Skeletal muscle cell (primary cell): ENCODE measurements around the gene TBC1D12.
A peak's percentile ranks its signal among the peaks of the same experiment; 100 is the strongest.
"Not testable (repeated sequence)": the region's sequence is repeated elsewhere in the genome, so short reads cannot be mapped to it uniquely, and the experiment has no call there.

Experiments used
- DNase-seq: peaks from one replicate; pipeline ENCODE4 v3.0.0-alpha.2; 2010; ENCODE audit warnings: low read depth
- H3K4me3 ChIP-seq: 2 replicates; pipeline ENCODE4 v1.5.1; 2011; ENCODE audit warnings: low read depth, mild to moderate bottlenecking, control low read depth, low read length, moderate library complexity

The TBC1D12 gene

DNA sequence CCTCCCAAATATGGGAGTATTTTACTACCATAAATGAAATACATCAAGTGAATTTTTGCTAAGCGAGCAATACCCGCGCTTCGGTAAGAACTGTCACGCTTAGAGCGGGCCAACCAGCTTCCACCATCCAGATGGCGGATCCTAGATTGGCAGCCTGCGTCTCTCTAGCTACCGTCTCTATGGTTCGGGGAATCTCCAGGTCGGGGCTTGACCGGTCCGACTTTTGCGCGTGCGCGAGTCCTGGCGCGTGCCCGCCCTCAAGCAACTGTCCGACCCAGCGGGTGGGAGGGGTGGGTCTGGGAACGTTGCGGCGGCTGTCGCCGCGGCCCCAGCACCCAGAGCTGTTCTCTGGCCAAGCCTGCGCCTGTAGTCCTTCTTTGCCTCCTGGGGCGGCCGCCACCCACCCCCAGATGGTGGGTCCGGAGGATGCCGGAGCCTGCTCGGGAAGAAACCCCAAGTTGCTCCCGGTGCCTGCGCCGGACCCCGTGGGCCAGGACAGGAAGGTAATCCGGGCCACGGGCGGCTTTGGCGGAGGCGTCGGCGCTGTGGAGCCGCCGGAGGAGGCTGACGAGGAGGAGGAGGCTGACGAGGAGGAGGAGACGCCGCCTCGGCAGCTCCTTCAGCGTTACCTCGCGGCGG, at the start of gene TBC1D12:
TBC1D12 (plus strand) TSS at position 338 of the 639 bp plus-strand sequence; CDS start at position 411, 73 bp downstream.
- H3K4me3 ChIP-seq: peak within 1 kb of the TSS; percentile 89
- DNase-seq: peak; percentile 91

DNA sequence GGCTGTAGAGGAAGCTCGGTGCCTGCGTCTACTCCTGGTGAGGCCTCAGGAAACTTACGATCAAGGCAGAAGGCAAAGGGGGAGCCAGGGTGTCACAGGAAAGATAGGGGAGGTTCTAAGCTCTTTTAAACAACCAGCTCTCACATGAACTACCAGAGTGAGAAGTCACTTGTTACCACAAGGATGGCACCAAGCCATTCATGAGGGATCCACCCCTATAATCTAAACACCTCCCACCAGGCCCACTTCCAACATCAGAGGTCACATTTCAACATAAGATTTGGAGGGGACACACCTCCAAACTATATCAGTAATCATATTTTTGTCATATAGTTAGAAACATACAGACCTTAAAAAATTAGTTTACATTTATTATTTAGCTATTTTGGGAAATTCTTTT, 49.0 kb upstream of the TBC1D12 start:
- H3K4me3 ChIP-seq: no peak overlapping the region
- DNase-seq: no peak

DNA sequence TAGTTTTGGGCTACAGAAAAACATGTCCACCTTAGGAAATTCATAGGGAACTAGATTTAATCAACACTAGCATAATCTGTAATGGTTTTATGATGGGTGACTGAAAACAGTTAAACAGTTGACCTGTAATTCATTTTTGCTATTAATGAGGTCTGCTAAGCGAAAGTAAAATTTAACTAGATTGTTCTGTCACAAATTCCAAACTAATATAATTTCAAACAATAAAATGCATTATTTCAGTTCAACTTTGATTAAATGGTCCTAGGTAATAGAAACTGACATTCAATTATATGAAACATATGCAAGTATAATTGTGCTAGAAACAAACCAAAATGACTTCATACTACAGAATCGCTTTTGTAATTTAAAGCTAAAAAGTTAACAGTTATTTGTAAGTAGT, 46.5 kb upstream of the TBC1D12 start:
- no peak for DNase-seq
- no peak overlapping the region for H3K4me3 ChIP-seq

DNA sequence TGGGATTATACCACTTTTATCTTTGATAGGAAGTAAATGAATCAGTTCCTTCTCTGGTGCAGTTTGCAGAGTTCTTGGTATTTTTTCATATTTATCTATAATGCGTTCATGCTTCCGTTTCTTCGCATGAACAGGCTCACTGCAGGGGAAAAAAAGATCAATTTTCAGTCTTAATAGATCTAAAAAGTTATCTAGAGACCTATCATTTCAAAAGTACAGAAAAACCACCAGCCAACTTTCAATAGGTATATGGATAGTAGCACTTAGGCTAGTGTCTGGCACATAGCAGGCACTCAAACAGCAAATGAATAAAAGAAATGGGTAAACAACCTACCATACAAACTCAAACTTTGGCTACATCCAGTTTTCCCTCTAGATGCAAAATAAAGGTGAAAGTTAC, 45.1 kb upstream of the TBC1D12 start:
- no peak for DNase-seq
- H3K4me3 ChIP-seq: no peak overlapping the region

DNA sequence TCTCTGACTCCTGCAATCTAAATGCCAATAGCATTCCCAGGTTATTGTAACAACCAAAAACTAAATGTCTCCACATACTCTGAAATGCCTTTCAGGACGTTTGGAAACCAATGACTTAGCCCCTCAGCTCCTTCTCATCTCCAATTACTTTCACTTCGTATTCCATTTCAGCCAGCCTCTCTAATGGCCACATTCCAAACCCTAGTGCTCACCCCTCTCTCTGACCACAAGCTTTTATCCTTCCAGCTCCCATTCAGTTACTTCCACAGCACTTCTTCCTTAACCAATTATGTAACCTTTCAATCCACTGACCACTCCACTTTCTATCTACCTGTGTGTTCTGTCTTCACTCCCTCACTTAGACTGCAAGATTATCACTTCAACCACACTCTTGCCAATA, 43.9 kb upstream of the TBC1D12 start:
- DNase-seq: peak; percentile 79
- H3K4me3 ChIP-seq: peak overlapping the region; percentile 12

DNA sequence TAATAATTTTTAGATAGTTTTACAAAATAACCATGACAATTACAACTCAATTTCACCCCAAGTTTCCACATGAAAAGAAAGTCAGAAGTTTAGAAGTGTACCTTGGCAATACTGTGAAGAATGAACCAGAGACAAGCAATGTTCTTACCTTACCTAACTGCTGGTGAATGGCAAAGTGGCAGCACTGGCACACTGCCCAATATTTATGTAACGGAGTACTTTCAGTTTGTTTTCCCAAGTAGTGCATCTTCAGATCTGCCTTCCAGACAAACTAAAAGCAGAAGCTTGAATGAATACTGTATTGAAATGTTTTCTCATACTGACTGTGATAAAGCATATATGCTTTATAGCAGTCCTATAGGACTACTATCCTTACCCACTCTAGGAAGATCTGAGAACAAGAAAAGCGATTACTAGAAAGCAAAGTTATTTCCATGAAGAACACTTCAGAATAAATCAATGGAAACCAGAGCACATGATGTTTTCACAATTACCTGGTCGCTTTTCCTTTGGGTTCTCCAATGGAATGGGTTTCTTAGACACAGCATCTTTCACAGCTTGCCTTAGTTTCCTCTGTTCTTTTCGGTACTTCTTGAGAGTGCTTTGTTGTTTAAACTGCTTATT, 41.1 kb upstream of the TBC1D12 start:
- peak overlapping the region; percentile 67 for H3K4me3 ChIP-seq
- DNase-seq: no peak

DNA sequence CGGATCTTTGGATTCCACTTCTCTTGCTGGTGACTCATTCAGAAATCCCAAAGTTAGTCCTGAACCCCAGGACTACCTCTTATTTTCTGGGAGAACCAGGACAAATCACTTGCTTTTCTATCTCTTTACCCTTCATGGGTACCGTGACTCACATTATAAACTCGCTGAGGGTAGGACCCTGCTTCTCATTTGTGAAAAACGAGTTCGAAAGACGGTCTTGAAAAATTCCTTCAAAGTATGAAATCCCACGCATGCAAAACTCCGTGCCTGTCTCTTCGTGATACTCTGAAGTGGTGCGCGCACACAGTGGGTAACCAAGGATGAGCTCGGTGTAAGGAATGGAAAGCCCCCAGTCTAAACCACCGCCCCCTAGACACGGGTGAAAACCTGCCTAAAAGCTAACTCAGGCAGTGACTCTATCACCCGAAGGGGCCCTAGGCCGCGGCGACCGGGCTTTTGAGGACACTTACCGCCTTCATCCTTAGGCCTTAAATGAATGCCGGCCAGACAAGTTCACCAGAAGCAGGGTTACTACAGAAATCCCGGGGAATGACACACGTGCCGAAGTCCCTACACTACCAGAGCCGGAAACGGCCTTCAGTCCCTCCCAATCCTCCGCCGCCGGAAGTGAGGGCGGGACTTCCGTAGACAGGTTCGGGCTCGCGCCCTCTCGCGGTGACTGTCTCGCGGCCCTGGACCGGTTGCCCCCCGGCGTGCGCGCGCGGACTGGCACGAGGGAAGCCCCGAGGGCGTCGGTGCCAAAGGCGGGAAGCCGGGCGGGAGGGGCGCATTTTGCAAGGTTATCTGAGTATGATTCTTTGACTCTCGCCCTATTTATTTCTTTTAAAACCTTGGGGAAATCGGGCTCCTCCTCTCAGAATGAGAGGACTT, 39.7 kb upstream of the TBC1D12 start, which contains the start of gene NOC3L:
NOC3L (minus strand) TSS at position 580 of the 891 bp plus-strand sequence; CDS start at position 479, 101 bp downstream.
- DNase-seq: peak; percentile 74
- H3K4me3 ChIP-seq: peak within 1 kb of the TSS; percentile 67

DNA sequence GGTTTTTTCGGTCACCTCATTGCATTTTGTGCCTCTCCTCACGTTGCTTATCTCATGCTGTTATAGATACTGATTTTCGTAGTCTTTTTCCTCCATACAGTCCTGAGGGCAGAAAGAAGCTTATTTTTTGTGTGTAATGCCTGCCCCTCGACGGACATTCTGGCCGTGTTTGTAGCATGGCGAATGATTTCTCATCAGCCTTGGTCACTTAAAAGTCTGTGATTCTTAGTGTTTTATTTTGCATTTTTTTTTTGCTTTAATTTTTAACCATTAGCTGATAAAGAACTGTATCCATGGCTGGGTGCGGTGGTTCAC, 39.1 kb upstream of the TBC1D12 start:
- DNase-seq: no peak
- peak overlapping the region; percentile 67 for H3K4me3 ChIP-seq

DNA sequence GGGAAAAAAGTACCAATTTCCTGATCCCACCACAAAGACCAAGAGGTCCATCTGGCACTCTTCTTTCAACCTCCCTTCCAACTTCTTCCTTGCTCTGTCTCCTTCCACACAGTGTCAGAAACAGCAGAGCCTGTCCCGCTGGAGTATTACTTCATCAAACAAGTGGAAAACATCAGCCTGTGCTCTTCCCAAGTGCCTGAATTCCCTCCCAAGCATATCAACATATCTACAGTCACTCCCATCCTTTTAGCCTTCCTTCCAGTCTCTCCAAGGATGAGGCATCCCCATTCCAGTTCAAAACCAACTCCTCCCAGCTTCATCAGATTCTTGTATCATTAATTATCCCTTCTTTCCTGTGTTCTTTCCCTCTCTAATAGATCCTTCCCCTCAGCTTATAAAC, 37.9 kb upstream of the TBC1D12 start:
- DNase-seq: no peak
- H3K4me3 ChIP-seq: no peak overlapping the region

DNA sequence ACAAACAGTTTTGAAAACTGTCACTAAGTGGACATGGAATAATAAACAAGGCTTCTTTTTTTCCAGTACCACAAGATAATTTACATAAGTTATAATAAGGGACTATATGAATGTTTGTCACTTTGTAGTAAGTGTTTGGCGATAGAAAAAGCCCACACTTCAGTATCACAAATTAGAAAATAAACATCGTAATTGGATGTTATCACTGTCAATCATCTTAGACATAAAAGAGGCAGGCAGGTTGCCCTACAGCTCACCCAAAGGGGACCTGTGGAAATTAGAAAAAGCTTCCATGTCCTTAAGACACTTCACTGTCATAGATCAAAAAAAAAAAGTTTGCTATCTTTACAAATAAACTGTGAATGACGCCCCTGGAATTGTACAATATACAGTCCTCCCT, 36.0 kb upstream of the TBC1D12 start:
- H3K4me3 ChIP-seq: no peak overlapping the region
- DNase-seq: no peak

DNA sequence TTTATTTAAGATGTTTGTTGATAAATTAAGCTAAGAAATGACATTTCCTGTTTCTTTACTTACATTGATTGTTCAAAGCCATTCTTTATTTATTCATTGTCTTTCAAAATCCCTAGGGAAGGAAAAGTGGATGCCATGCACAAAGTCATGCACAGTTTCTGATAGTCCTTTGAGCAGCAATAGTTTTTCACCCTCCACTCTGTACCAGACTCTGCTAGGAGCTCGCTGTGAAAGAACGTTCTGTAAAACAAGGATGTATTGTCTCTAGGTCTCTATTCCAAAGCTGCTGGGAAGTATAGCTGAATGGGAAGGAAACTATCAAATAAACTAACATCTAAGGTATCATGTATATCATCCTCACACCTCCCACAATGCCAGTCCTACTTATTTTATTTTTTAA, 31.8 kb upstream of the TBC1D12 start:
- H3K4me3 ChIP-seq: no peak overlapping the region
- no peak for DNase-seq

DNA sequence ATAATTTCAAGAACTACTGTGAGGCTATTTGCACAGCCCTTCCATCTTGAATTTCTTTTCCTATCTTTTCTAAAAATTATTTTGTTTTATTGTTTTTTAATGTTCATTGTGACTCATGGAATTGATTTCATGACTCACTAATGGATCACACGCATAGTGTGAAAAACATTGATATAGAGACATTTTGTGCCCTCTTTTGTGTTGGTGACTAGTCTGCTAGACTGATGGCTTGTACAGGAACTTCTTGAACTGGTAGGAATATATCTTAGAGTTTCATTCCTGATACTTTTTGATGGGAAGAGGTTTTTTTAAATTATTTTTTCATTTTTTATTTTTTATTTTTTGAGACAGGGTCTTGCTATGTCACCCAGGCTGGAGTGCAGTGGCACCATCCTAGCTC, 27.0 kb upstream of the TBC1D12 start:
- H3K4me3 ChIP-seq: no peak overlapping the region
- DNase-seq: no peak

DNA sequence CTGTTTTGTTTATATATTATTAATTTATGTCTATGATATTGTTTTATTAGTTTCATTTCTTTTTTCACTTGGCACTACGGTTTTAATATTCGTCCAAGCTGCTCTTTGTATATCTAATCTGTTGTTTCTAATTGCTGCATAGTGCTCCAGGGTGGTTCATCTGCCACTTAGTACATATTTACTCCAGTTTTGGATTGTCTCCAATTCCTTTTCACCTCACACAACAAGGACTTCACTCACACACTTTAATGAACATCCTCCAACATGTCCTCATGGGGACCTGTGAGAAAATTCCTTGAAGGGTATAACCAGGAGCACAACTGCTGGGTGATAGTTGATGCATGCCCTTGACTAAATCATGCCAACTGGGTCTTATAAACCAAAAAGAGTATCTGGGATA, 25.5 kb upstream of the TBC1D12 start:
- no peak for DNase-seq
- no peak overlapping the region for H3K4me3 ChIP-seq

DNA sequence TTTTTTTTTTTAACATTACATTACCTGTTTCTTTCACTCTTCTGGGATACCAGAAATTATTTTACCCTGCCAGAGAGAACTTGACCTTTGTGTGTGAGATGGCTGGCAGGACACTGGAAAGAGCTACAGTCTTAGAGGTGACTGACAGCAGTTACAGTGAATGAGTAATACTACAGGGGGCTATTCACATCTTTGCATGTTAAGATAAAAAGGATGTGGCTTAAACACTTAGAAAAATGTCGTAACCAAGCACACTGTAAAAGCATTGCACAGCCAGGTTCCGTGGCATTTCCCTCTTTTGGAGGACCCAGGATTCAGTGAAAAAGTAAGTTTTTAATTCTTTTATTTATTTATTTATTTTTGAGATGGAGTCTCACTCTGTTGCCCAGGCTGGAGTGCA, 18.8 kb upstream of the TBC1D12 start:
- H3K4me3 ChIP-seq: no peak overlapping the region
- DNase-seq: no peak

DNA sequence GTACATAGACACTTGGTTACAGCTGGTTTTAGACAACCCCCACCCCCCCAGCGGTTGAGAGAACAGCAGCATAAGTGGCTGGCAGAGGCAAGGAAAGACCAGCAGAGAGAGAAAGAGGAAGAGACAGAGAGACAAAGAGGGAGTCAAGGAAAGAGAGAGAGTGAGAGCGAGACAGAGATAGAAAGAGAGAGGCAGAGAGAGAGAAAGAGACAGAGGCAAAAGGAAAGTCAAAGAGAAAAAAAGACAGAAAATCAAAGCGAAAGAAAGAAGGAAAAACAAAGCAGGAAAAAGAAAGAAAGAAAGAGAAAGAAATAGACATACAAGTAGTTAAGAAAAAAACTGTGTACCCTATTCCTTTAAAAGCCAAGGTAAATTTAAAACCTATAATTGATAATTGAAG, 16.6 kb upstream of the TBC1D12 start:
- H3K4me3 ChIP-seq, DNase-seq: not testable (repeated sequence)

DNA sequence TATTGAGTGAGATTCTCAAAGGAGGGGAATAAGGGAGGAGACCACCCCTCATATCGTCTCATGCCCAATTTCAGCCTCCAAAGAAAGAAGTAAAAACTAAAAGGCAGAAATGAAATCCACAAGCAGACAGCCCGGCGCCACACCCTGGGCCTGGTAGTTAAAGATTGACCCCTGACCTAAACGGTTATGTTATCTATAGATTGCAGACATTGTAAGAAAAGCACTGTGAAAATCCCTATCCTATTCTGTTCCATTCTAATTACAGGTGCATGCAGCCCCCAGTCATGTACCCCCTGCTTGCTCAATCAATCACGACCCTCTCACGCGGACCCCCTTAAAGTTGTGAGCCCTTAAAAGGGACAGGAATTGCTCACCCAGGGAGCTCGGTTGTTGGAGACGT, 10.2 kb upstream of the TBC1D12 start:
- not testable (repeated sequence) for DNase-seq

DNA sequence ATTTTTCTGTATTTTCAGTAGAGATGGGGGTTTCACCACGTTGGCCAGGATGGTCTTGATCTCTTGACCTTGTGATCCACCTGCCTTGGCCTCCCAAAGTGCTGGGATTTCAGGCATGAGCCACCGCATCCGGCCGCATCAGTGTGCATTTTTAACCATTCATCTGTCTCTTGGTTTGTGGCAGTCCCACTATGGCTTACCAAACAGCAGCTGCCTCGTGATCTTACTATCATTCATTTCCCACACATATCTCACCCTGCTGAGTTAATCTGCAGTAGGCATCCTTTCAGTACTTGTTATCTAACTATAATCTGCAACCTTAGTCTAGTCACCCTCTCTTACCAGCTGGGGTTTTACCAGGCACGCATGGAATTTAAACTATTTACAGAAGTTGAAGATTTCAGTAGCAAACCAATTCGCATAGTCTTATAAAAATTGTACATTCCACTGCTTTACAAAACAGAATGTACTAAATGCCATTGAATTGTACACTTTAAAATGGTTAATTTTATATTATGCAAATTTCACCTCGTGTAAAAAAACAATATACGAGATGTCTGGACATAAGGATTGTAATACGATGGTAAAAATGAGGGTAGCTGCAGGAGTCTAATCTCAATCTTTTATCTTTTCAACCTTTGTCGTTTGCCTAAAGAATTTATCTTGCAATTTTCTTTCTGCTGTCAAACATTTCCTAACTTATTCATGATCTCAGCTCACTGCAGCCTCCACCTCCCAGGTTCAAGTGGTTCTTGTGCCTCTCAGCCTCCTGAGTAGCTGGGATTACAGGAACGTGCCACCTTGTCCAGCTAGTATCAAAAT, 4.6 kb upstream of the TBC1D12 start:
- no peak overlapping the region for H3K4me3 ChIP-seq
- peak; percentile 25 for DNase-seq

More for the DNA sequence above, 10.2 kb upstream of the TBC1D12 start:
- not testable (repeated sequence) for H3K4me3 ChIP-seq

DNA sequence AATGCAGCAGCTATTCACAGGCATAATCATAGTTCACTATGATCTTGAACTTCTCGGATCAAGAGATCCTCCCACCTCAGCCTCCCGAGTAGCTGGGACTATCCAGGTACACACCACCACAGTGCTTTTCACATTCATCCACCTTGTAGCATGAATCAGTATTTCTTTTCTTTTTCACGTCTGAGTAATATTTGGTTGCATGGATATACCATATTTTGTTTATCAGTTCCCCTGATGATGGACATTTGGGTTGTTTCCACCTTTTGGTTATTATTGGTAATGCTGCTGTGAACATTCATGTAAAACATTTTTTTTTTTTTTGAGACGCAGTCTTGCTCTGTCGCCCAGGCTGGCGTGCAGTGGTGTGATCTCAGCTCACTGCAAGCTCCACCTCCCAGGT, 3.6 kb upstream of the TBC1D12 start:
- H3K4me3 ChIP-seq: no peak overlapping the region
- no peak for DNase-seq

DNA sequence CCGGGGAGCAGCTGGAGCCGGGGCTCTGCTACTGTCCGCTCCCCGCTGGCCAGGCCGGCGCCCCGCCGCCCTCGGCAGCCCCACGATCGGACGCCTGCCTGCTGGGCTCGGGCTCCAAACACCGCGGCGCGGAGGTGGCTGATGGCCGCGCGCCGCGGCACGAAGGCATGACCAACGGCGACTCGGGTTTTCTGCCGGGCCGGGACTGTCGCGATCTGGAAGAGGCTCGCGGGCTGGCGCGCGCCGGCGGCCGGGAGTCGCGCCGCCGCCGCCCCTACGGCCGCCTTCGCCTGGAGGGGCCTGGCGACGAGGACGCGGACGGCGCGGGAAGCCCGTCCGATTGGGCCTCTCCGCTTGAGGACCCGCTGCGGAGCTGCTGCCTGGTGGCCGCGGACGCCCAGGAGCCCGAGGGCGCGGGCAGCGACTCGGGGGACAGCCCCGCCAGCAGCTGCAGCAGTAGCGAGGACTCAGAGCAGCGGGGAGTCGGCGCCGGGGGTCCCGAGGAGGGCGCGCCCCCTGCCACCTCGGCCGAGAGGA, 570 bp downstream of the TBC1D12 start:
- peak overlapping the region; percentile 89 for H3K4me3 ChIP-seq
- DNase-seq: no peak
